K562 (cell line): Measurements from ENCODE around the gene EHBP1. TPM values are rescaled to one million over a fixed set of nuclear protein-coding genes. Genes with fewer than 3 reads are reported as not detected.

Experiments
- ATAC-seq: fragments of 200-7000 bp; cut with Tn5 transposase; 3 replicates; pipeline ENCODE4 v1.9.1; 2020; ENCODE audit warnings: moderate library complexity
- BruUV-seq: library from RNA; stranded (reverse); fragments of 400-500 nt; replicated peaks from 2 replicates; lab custom pipeline; 2021; lab: Mats Ljungman, UMichigan
- CTCF ChIA-PET: fragments of 300-600 bp; formaldehyde crosslinking; extraction: SDS; loops from one replicate; lab custom pipeline; 2021; ENCODE audit warnings: low intra/inter-chr PET ratio; lab: Yijun Ruan, JAX
- POLR2A ChIA-PET: fragments of 300-600, 350-650 bp; sonication (Branson Sonifier 250); formaldehyde crosslinking; extraction: SDS; loops from one replicate; lab custom pipeline; 2021; ENCODE audit warnings: antibody characterized with exemption, inconsistent platforms; lab: Yijun Ruan, JAX
- DNase-seq, 4 experiments: peaks; one replicate each; pipeline versions ENCODE4 v3.0.0 to v3.0.0-alpha.2; 2011 to 2018; ENCODE audit warnings: low spot score in 3 of 4, mixed read lengths in 3 of 4; ENCODE audit errors: extremely low read depth in 1 of 4
- FAIRE-seq: peaks from 2 replicates; lab custom pipeline; 2011; peaks lifted over from hg19 to GRCh38; lab: Jason Lieb, UNC
- H2AFZ ChIP-seq: 2 replicates; pipeline ENCODE4 v1.6.0; 2011; ENCODE audit warnings: low read depth, low read length, control low read depth, inconsistent platforms
- H3K27ac ChIP-seq: fragments of 200-600 bp; 3 replicates; pipeline ENCODE4 v1.8.0; 2011; ENCODE audit warnings: low read depth, mild to moderate bottlenecking, control low read depth, inconsistent platforms, low read length, moderate library complexity, mixed read lengths; ENCODE audit errors: extremely low read depth
- H3K27me3 ChIP-seq, 2 experiments: fragments of 300-600 bp in 1 of 2; 2 replicates in 1 of 2; 3 replicates in 1 of 2; pipeline versions ENCODE4 v1.6.0 to v1.8.0; 2011; ENCODE audit warnings: inconsistent platforms in 2 of 2, low read length in 2 of 2, mild to moderate bottlenecking in 1 of 2, mixed read lengths in 1 of 2, moderate library complexity in 1 of 2; ENCODE audit not compliant: control insufficient read depth in 2 of 2, insufficient read depth in 2 of 2
- H3K36me3 ChIP-seq: fragments of 300-600 bp; 3 replicates; pipeline ENCODE4 v1.8.0; 2011; ENCODE audit warnings: mild to moderate bottlenecking, low read length, inconsistent platforms; ENCODE audit not compliant: control insufficient read depth, insufficient read depth
- H3K4me1 ChIP-seq, 2 experiments: fragments of 200-600 bp in 1 of 2; replicated peaks in 1 of 2; 2 replicates in 1 of 2; 3 replicates in 1 of 2; pipeline versions ENCODE4 v1.5.1 to v1.8.0; 2011; ENCODE audit warnings: inconsistent platforms in 2 of 2, low read length in 2 of 2, mild to moderate bottlenecking in 1 of 2, mixed read lengths in 1 of 2, moderate library complexity in 1 of 2; ENCODE audit not compliant: control insufficient read depth in 2 of 2, insufficient read depth in 2 of 2
- H3K4me2 ChIP-seq: 2 replicates; pipeline ENCODE4 v1.6.1; 2011; ENCODE audit warnings: low read length, control low read depth, inconsistent platforms, mixed read lengths; ENCODE audit not compliant: insufficient read depth
- H3K4me3 ChIP-seq: fragments of 200-600 bp; sonication (generic), shearing (Covaris generic); 2 replicates; pipeline ENCODE4 v1.5.1; 2016; ENCODE audit warnings: control low read depth, inconsistent platforms
- H3K79me2 ChIP-seq: fragments of 200-600 bp; 3 replicates; pipeline ENCODE4 v1.8.0; 2011; ENCODE audit warnings: low read length, inconsistent platforms; ENCODE audit not compliant: control insufficient read depth, insufficient read depth
- H3K9ac ChIP-seq, 2 experiments: 2 replicates each; pipeline versions ENCODE4 v1.6.0 to v1.6.1; 2011; ENCODE audit warnings: low read depth in 2 of 2, low read length in 2 of 2, control low read depth in 1 of 2, inconsistent platforms in 1 of 2, mild to moderate bottlenecking in 1 of 2, mixed read lengths in 1 of 2; ENCODE audit not compliant: insufficient read depth in 1 of 2
- H3K9me1 ChIP-seq: one replicate; pipeline ENCODE4 v1.6.0; 2011; ENCODE audit warnings: inconsistent platforms, mild to moderate bottlenecking, low read length, moderate library complexity; ENCODE audit not compliant: control insufficient read depth, insufficient read depth
- H3K9me3 ChIP-seq: replicated peaks from 2 replicates; pipeline ENCODE4 v1.5.1; 2011; ENCODE audit warnings: low read depth, low read length, inconsistent platforms; ENCODE audit not compliant: control insufficient read depth, insufficient read depth
- H4K20me1 ChIP-seq: replicated peaks from 2 replicates; pipeline ENCODE4 v1.6.1; 2011; ENCODE audit warnings: low read length, inconsistent platforms, mixed read lengths; ENCODE audit not compliant: control insufficient read depth, insufficient read depth
- BACH1 ChIP-seq: fragments of 200-800 bp; sonication (Bioruptor generic); IDR thresholded peaks from 2 replicates; pipeline ENCODE4 v1.6.1; 2016; ENCODE audit warnings: missing genetic modification characterization, missing compliant biosample characterization
- CBFA2T3 ChIP-seq: fragments of 450-650 bp; IDR thresholded peaks from 2 replicates; pipeline ENCODE4 v1.6.1; 2017
- HINFP ChIP-seq: fragments of 450-650 bp; conservative IDR thresholded peaks from 2 replicates; pipeline ENCODE4 v1.6.1; 2016; ENCODE audit warnings: missing genetic modification characterization, low read depth, mild to moderate bottlenecking, control low read depth, missing compliant biosample characterization
- KLF13 ChIP-seq: fragments of 450-650 bp; IDR thresholded peaks from 2 replicates; pipeline ENCODE4 v1.6.1; 2016; ENCODE audit warnings: missing genetic modification characterization, low read depth, mild to moderate bottlenecking, missing compliant biosample characterization, moderate library complexity, borderline replicate concordance
- LCOR ChIP-seq: sonication (generic); formaldehyde crosslinking; IDR thresholded peaks from 2 replicates; pipeline ENCODE4 v1.8.0; 2022; ENCODE audit warnings: mild to moderate bottlenecking, missing genetic modification reagents
- RBM25 ChIP-seq: fragments of 200-400 bp; formaldehyde crosslinking; IDR thresholded peaks from 2 replicates; pipeline ENCODE4 v1.6.1; 2018; ENCODE audit warnings: low read length, low read depth, moderate library complexity; ENCODE audit not compliant: severe bottlenecking
- VEZF1 ChIP-seq: fragments of 200-800 bp; sonication (Bioruptor generic); IDR thresholded peaks from 2 replicates; pipeline ENCODE4 v1.6.1; 2017; ENCODE audit warnings: missing genetic modification characterization, missing compliant biosample characterization
- ZNF347 ChIP-seq: fragments of 450-650 bp; formaldehyde crosslinking; IDR thresholded peaks from 2 replicates; pipeline ENCODE4 v1.4.0; 2020; ENCODE audit warnings: low read depth, mild to moderate bottlenecking, moderate library complexity
- WGBS: fragments of 100-300 bp; shearing (Covaris generic); methylation state at CpG from one replicate; pipeline ENCODE4 v1.1.6; 2016; ENCODE audit warnings: low coverage, mixed read lengths; ENCODE audit not compliant: insufficient coverage; ENCODE audit errors: missing lambda C conversion rate; 5-methylcytosine and 5-hydroxymethylcytosine counted together
- in situ Hi-C: fragments of 300-500 bp; cut with MboI; formaldehyde crosslinking; loops from 4 replicates; pipeline ENCODE4 v1.15.0; 2018; ENCODE audit warnings: inconsistent platforms, mixed read lengths
- intact Hi-C: fragments of 100-400 bp; cut with micrococcal nuclease; formaldehyde crosslinking; loops from 2 replicates; pipeline ENCODE4 v1.14.2; 2022
- polyA plus RNA-seq, 8 experiments: library from polyadenylated mRNA; depleted of rRNA in 4 of 8; stranded (reverse) in 5 of 8; unstranded in 3 of 8; fragments of >200 nt; fragmentation: Nextera tagmentation in 2 of 8; fragmentation: Illumina TruSeq in 1 of 8; extraction: Ambion mirVana in 2 of 8; extraction: Trizol in 1 of 8; gene quantifications; 2 replicates each; pipeline versions ENCODE4 v1.2.1 to v1.2.3, GENCODE V29; 2011 to 2014; ENCODE audit warnings: inconsistent platforms in 1 of 8, missing spikeins in 1 of 8
- total RNA-seq, 7 experiments: library from RNA; depleted of rRNA in 6 of 7; stranded (reverse); fragments of >200 nt in 6 of 7; fragmentation: Illumina TruSeq in 2 of 7; extraction: Trizol in 2 of 7; gene quantifications; 2 replicates each; pipeline versions ENCODE4 v1.2.1 to v1.2.3, GENCODE V29; 2011 to 2021; ENCODE audit warnings: low replicate concordance in 1 of 7
- TF ChIP-seq, protein P1 (sequence below): sonication (generic); formaldehyde crosslinking; IDR thresholded peaks from 2 replicates; pipeline ENCODE4 v1.8.0; 2022; ENCODE audit warnings: mild to moderate bottlenecking, missing genetic modification reagents

EHBP1 gene
- total and polyA plus RNA-seq, 9 of the 15 experiments (the other 6 are each of a cell fraction or from before 2014, with no cell fraction given): 8.9 to 26.6 (median 19.3) TPM

GRCh38 chr2:62938126-62938525 lies 232.6 kb downstream of the EHBP1 start:
- ChIA-PET CTCF (no interaction called here), POLR2A (interaction anchor here (0.7 kb wide), 1 partner anchor 28 kb away, joined by 3 read pairs; no protein-coding TSS in a partner anchor)
- H3K36me3 ChIP-seq: no peaks in the 10 kb centered on the region
- no peaks in the 10 kb centered on the region for H3K4me1 ChIP-seq
- H3K4me3 ChIP-seq: no peak overlapping the region
- no peak overlapping the region for H3K27ac ChIP-seq
- H3K9ac ChIP-seq: no peak overlapping the region
- FAIRE-seq: no peak
- no peak overlapping the region for H3K4me2 ChIP-seq
- intact Hi-C loops (loop anchor here (10.0 kb wide), 1 partner anchor 153 kb away; no protein-coding TSS in a partner anchor), in situ Hi-C loops (loop anchor here (25.0 kb wide), 1 partner anchor 249 kb away; no protein-coding TSS in a partner anchor)
- DNase-seq: no peak
- WGBS: 29% methylated on average over 1 of the region's 1 CpG
- ATAC-seq: no peak
- no peaks in the 10 kb centered on the region for H3K9me3 ChIP-seq
- no peaks in the 10 kb centered on the region for H3K9me1 ChIP-seq
- no TSS peak for BruUV-seq
- H2AFZ ChIP-seq: no peak overlapping the region
- no peak for TF ChIP-seq KLF13 (tag)
- TF ChIP-seq HINFP: no peak
- TF ChIP-seq, protein P1, sequence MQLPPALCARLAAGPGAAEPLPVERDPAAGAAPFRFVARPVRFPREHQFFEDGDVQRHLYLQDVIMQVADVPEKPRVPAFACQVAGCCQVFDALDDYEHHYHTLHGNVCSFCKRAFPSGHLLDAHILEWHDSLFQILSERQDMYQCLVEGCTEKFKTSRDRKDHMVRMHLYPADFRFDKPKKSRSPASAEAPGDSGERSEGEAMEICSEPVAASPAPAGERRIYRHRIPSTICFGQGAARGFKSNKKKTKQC (CRISPR knock-in tag): no peak
- no peak for TF ChIP-seq LCOR
- TF ChIP-seq ZNF347: no peak
- TF ChIP-seq RBM25: no peak
- TF ChIP-seq VEZF1 (CRISPR knock-in tag): no peak
- no peak for TF ChIP-seq BACH1 (tag)
- no peak for TF ChIP-seq CBFA2T3
- H3K79me2 ChIP-seq: no peaks in the 10 kb centered on the region
- no peaks in the 10 kb centered on the region for H4K20me1 ChIP-seq
- no peaks in the 10 kb centered on the region for H3K27me3 ChIP-seq
